ENCODE data around the gene MRPL20. TPM values are rescaled to one million over a fixed set of nuclear protein-coding genes. Genes with fewer than 3 reads are reported as not detected.

The MRPL20 gene
- total and polyA plus RNA-seq, 2 donors (not counting 3 experiments of a cell fraction or from before 2014, with no cell fraction given), result 134 to 152 TPM

DNA sequence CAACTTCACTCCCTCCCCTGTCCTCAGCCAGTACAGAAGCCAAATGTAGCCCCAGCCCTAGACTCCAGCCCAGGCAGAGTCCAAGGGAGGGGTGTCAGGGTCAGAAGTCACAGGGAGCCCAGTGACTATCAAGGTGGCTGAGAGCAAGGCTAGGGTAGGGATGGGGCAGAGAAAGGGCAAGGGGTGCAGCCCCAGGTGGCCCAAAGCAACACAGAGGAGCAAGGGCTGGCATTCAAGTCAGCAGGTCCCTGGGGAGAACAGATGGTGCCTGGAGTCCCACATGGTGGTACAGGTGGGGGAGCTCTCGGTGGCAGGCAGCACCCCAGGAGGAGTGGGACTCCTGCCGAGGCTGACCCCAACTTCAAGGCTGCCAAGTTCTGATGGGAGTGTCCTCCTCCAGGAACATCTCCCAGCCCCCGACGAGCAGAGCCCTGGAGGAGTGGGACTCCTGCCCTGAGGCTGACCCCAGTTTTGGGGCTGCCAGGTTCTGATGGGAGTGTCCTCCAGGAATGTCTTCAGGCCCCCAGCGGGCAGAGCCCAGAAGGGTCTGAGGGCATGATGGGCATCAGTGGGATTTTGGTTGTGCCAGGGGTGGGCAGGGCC, 54.2 kb downstream of the MRPL20 start:
- Histone ChIP-seq H3K4me3 (replicated peaks in 1 of 3; ENCODE audit: insufficient read depth in 1 of 3, low read depth in 1 of 3, low read length in 3 of 3) (no peak overlapping the region), H3K27me3 (ENCODE audit: control insufficient read depth in 2 of 2, insufficient read depth in 2 of 2, low read length in 2 of 2) (peaks cover 11 to 23% of the 10 kb centered on the region in 2 experiments), H3K4me1 (ENCODE audit: control insufficient read depth, extremely low read depth, insufficient read depth, low read length) (peaks cover 5% of the 10 kb centered on the region), H4K20me1 (replicated peaks; ENCODE audit: control insufficient read depth, extremely low read depth, insufficient read depth, low read length) (no peaks in the 10 kb centered on the region), H3K36me3 (ENCODE audit: control insufficient read depth in 2 of 2, extremely low read depth in 1 of 2, insufficient read depth in 2 of 2, low read length in 2 of 2) (no peaks in the 10 kb centered on the region), H3K27ac (ENCODE audit: insufficient read depth, low read depth, low read length) (no peak overlapping the region), H3K79me2 (ENCODE audit: control insufficient read depth, insufficient read depth, low read length) (peaks cover 10% of the 10 kb centered on the region), H3K9me3 (replicated peaks; ENCODE audit: control insufficient read depth, insufficient read depth, low read length) (no peaks in the 10 kb centered on the region), H3K9me1 (replicated peaks; ENCODE audit: control insufficient read depth, extremely low read depth, insufficient read depth, low read length) (no peaks in the 10 kb centered on the region), H3K4me2 (ENCODE audit: insufficient read depth, low read length) (no peak overlapping the region), H2AFZ (ENCODE audit: low read depth, low read length) (no peak overlapping the region), H3K9ac (replicated peaks; ENCODE audit: extremely low read depth, insufficient read depth, low read length) (no peak overlapping the region)
- intact Hi-C loops (cut with micrococcal nuclease), result no loop called here
- no TSS peak for BruUV-seq (replicated peaks)
- POLR2A ChIA-PET, result no interaction called here
- DNase-seq (ENCODE audit: low read depth, low spot score) (no peak), FAIRE-seq (no peak)
- dilution Hi-C loops (cut with MboI; ENCODE audit: extremely low pct_ligation_motif_present, low sequenced_read_pairs), result no loop called here
- CTCF ChIA-PET, result interaction anchor here (1.4 kb wide), 1 partner anchor 19 kb away, joined by 5 read pairs; no protein-coding TSS in a partner anchor
- TF ChIP-seq FOS (IDR thresholded peaks at IDR 0.05; ENCODE audit: borderline replicate concordance, insufficient read depth, low read length), result no peak
- TF ChIP-seq, protein P1, sequence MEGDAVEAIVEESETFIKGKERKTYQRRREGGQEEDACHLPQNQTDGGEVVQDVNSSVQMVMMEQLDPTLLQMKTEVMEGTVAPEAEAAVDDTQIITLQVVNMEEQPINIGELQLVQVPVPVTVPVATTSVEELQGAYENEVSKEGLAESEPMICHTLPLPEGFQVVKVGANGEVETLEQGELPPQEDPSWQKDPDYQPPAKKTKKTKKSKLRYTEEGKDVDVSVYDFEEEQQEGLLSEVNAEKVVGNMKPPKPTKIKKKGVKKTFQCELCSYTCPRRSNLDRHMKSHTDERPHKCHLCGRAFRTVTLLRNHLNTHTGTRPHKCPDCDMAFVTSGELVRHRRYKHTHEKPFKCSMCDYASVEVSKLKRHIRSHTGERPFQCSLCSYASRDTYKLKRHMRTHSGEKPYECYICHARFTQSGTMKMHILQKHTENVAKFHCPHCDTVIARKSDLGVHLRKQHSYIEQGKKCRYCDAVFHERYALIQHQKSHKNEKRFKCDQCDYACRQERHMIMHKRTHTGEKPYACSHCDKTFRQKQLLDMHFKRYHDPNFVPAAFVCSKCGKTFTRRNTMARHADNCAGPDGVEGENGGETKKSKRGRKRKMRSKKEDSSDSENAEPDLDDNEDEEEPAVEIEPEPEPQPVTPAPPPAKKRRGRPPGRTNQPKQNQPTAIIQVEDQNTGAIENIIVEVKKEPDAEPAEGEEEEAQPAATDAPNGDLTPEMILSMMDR (IDR thresholded peaks at IDR 0.05; ENCODE audit: extremely low read depth in 1 of 2, insufficient read depth in 1 of 2, low read depth in 1 of 2, low read length in 2 of 2), result no peak
- no peak for TF ChIP-seq POLR2AphosphoS5 (IDR thresholded peaks at IDR 0.05; ENCODE audit: insufficient read depth, low read depth, low read length)

Other genes with a start within 250 kb of the MRPL20 start
- gene TTLL10, start 233.4 kb downstream of the MRPL20 start, total RNA-seq, result not detected in 2 replicates
- not detected in 2 replicates for gene TTLL10, start 233.4 kb downstream of the MRPL20 start, polyA plus RNA-seq
- gene TNFRSF18, start 200.7 kb downstream of the MRPL20 start, total RNA-seq, result not detected in 2 replicates
- gene TNFRSF18, start 200.7 kb downstream of the MRPL20 start, polyA plus RNA-seq, result not detected in 2 replicates
- gene TNFRSF4, start 193.1 kb downstream of the MRPL20 start, total RNA-seq, result 0.62 and 1.5 TPM in 2 replicates
- 0.55 and 1.4 TPM in 2 replicates for gene TNFRSF4, start 193.1 kb downstream of the MRPL20 start, polyA plus RNA-seq
- 171 and 185 TPM in 2 replicates for gene SDF4, start 175.3 kb downstream of the MRPL20 start, total RNA-seq
- gene SDF4, start 175.3 kb downstream of the MRPL20 start, polyA plus RNA-seq, result 156 and 175 TPM in 2 replicates
- 24.4 and 24.6 TPM in 2 replicates for gene B3GALT6, start 175.1 kb downstream of the MRPL20 start, total RNA-seq
- 34.1 and 43.3 TPM in 2 replicates for gene B3GALT6, start 175.1 kb downstream of the MRPL20 start, polyA plus RNA-seq
- gene C1QTNF12, start 160.6 kb downstream of the MRPL20 start, total RNA-seq, result 1.9 and 4.1 TPM in 2 replicates
- 0.67 and 1.0 TPM in 2 replicates for gene C1QTNF12, start 160.6 kb downstream of the MRPL20 start, polyA plus RNA-seq
- gene UBE2J2, start 133.4 kb downstream of the MRPL20 start, total RNA-seq, result 80.7 and 87.2 TPM in 2 replicates
- gene UBE2J2, start 133.4 kb downstream of the MRPL20 start, polyA plus RNA-seq, result 50.0 and 60.7 TPM in 2 replicates
- gene SCNN1D, start 126.9 kb downstream of the MRPL20 start, total RNA-seq, result 3.0 and 3.3 TPM in 2 replicates
- 2.3 and 4.0 TPM in 2 replicates for gene SCNN1D, start 126.9 kb downstream of the MRPL20 start, polyA plus RNA-seq
- gene ACAP3, start 99.4 kb downstream of the MRPL20 start, total RNA-seq, result 39.0 and 43.0 TPM in 2 replicates
- 27.8 and 41.3 TPM in 2 replicates for gene ACAP3, start 99.4 kb downstream of the MRPL20 start, polyA plus RNA-seq
- 16.6 and 18.8 TPM in 2 replicates for gene PUSL1, start 98.7 kb downstream of the MRPL20 start, total RNA-seq
- gene PUSL1, start 98.7 kb downstream of the MRPL20 start, polyA plus RNA-seq, result 27.3 and 45.9 TPM in 2 replicates
- 127 and 132 TPM in 2 replicates for gene INTS11, start 82.6 kb downstream of the MRPL20 start, total RNA-seq
- gene INTS11, start 82.6 kb downstream of the MRPL20 start, polyA plus RNA-seq, result 222 and 239 TPM in 2 replicates
- 25.1 and 29.5 TPM in 2 replicates for gene CPTP, start 82.5 kb downstream of the MRPL20 start, total RNA-seq
- gene CPTP, start 82.5 kb downstream of the MRPL20 start, polyA plus RNA-seq, result 20.9 and 29.6 TPM in 2 replicates
- gene TAS1R3, start 76.0 kb downstream of the MRPL20 start, total RNA-seq, result 0.37 and 0.38 TPM in 2 replicates
- 0.26 and 0.38 TPM in 2 replicates for gene TAS1R3, start 76.0 kb downstream of the MRPL20 start, polyA plus RNA-seq
- 36.5 and 40.7 TPM in 2 replicates for gene DVL1, start 57.9 kb downstream of the MRPL20 start, total RNA-seq
- gene DVL1, start 57.9 kb downstream of the MRPL20 start, polyA plus RNA-seq, result 26.8 and 38.2 TPM in 2 replicates
- 0.37 and 0.82 TPM in 2 replicates for gene MXRA8, start 48.7 kb downstream of the MRPL20 start, total RNA-seq
- 1.9 and 2.2 TPM in 2 replicates for gene MXRA8, start 48.7 kb downstream of the MRPL20 start, polyA plus RNA-seq
- gene AURKAIP1, start 32.1 kb downstream of the MRPL20 start, total RNA-seq, result 149 and 151 TPM in 2 replicates
- gene AURKAIP1, start 32.1 kb downstream of the MRPL20 start, polyA plus RNA-seq, result 73.3 and 96.2 TPM in 2 replicates
- gene CCNL2, start 8.0 kb downstream of the MRPL20 start, total RNA-seq, result 182 and 188 TPM in 2 replicates
- 174 and 209 TPM in 2 replicates for gene CCNL2, start 8.0 kb downstream of the MRPL20 start, polyA plus RNA-seq
- 0.32 and 0.38 TPM in 2 replicates for gene ANKRD65, start 14.0 kb upstream of the MRPL20 start, total RNA-seq
- gene ANKRD65, start 14.0 kb upstream of the MRPL20 start, polyA plus RNA-seq, result 0.15 and 0.18 TPM in 2 replicates
- 3.3 and 6.1 TPM in 2 replicates for gene VWA1, start 28.4 kb upstream of the MRPL20 start, total RNA-seq
- gene VWA1, start 28.4 kb upstream of the MRPL20 start, polyA plus RNA-seq, result 2.0 and 3.7 TPM in 2 replicates
- gene ATAD3C, start 42.4 kb upstream of the MRPL20 start, total RNA-seq, result 0.16 TPM in 1 of 2 replicates, not detected in the other
- 0.01 TPM in 1 of 2 replicates, not detected in the other for gene ATAD3C, start 42.4 kb upstream of the MRPL20 start, polyA plus RNA-seq
- gene ATAD3B, start 64.5 kb upstream of the MRPL20 start, total RNA-seq, result 45.8 and 48.2 TPM in 2 replicates
- gene ATAD3B, start 64.5 kb upstream of the MRPL20 start, polyA plus RNA-seq, result 20.5 and 22.7 TPM in 2 replicates
- gene ATAD3A, start 104.9 kb upstream of the MRPL20 start, total RNA-seq, result 55.2 and 57.4 TPM in 2 replicates
- gene ATAD3A, start 104.9 kb upstream of the MRPL20 start, polyA plus RNA-seq, result 24.9 and 28.8 TPM in 2 replicates
- 7.0 and 8.8 TPM in 2 replicates for gene TMEM240, start 133.3 kb upstream of the MRPL20 start, total RNA-seq
- 5.3 and 7.6 TPM in 2 replicates for gene TMEM240, start 133.3 kb upstream of the MRPL20 start, polyA plus RNA-seq
- gene SSU72, start 167.6 kb upstream of the MRPL20 start, total RNA-seq, result 124 and 129 TPM in 2 replicates
- 78.2 and 85.9 TPM in 2 replicates for gene SSU72, start 167.6 kb upstream of the MRPL20 start, polyA plus RNA-seq
- 1.9 and 2.3 TPM in 2 replicates for gene FNDC10, start 192.8 kb upstream of the MRPL20 start, total RNA-seq
- 1.5 and 2.2 TPM in 2 replicates for gene FNDC10, start 192.8 kb upstream of the MRPL20 start, polyA plus RNA-seq
- 39.2 and 45.0 TPM in 2 replicates for gene MIB2, start 208.2 kb upstream of the MRPL20 start, total RNA-seq
- 25.9 and 41.6 TPM in 2 replicates for gene MIB2, start 208.2 kb upstream of the MRPL20 start, polyA plus RNA-seq
- 5.3 TPM in 1 of 2 replicates, not detected in the other for gene MMP23B, start 224.9 kb upstream of the MRPL20 start, total RNA-seq
- 0.62 and 1.5 TPM in 2 replicates for gene MMP23B, start 224.9 kb upstream of the MRPL20 start, polyA plus RNA-seq